ENCODE data around the gene TMEM140.

The TMEM140 gene

DNA sequence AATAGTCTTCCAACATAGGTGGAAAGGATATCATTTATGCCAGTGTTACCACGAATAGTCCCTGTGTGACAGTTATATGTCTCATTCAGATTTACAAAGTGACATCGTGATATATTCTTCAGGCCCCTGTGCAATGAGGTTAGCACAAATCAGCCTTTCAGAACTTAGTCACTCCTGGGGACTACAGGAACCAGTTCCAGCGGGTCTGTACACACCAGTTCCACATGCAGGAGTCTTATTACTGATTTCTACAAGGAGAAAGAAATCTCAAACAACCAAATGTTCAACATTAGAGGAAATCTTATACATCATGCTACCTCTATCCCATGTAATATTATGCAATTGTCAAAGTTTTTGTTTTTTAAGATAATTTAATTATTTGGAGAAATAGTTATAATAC is 67.8 kb downstream of the TMEM140 start:
- no peak for DNase-seq
